ENCODE results near the gene EYS.
"Not testable (repeated sequence)": the region's sequence is repeated elsewhere in the genome, so short reads cannot be mapped to it uniquely, and the experiment has no call there.

The EYS gene

GRCh38 chr6:64538722-64539121 is 1168.3 kb downstream of the EYS start:
- no peak for DNase-seq

- no peak for DNase-seq
Measured at GRCh38 chr6:64527899-64528298, 1179.1 kb downstream of the EYS start.

- no peak for DNase-seq
Measured at GRCh38 chr6:64522859-64523258, 1184.2 kb downstream of the EYS start.

- DNase-seq: no peak
Measured at GRCh38 chr6:64520050-64520449, 1187.0 kb downstream of the EYS start.

- no peak for DNase-seq
Measured at GRCh38 chr6:64516393-64516792, 1190.6 kb downstream of the EYS start.

GRCh38 chr6:64507661-64508060 is 1199.4 kb downstream of the EYS start:
- DNase-seq: no peak

GRCh38 chr6:64505312-64505711 is 1201.7 kb downstream of the EYS start:
- DNase-seq: no peak

GRCh38 chr6:64504503-64504902 is 1202.5 kb downstream of the EYS start:
- DNase-seq: no peak

GRCh38 chr6:64502801-64503200 is 1204.2 kb downstream of the EYS start:
- DNase-seq: no peak

- DNase-seq: no peak
Measured at GRCh38 chr6:64497634-64498033, 1209.4 kb downstream of the EYS start.

GRCh38 chr6:64489763-64490162 is 1217.3 kb downstream of the EYS start:
- no peak for DNase-seq

GRCh38 chr6:64486578-64487351 is 1220.3 kb downstream of the EYS start:
- DNase-seq: no peak

- DNase-seq: no peak
Measured at GRCh38 chr6:64483956-64484499, 1223.0 kb downstream of the EYS start.

GRCh38 chr6:64482631-64483030 is 1224.4 kb downstream of the EYS start:
- DNase-seq: no peak

- no peak for DNase-seq
Measured at GRCh38 chr6:64479134-64479533, 1227.9 kb downstream of the EYS start.

- DNase-seq: no peak
Measured at GRCh38 chr6:64477391-64477790, 1229.6 kb downstream of the EYS start.

GRCh38 chr6:64476935-64477334 is 1230.1 kb downstream of the EYS start:
- no peak for DNase-seq

- DNase-seq: not testable (repeated sequence)
Measured at GRCh38 chr6:64469405-64469804, 1237.6 kb downstream of the EYS start.

GRCh38 chr6:64467656-64468055 is 1239.4 kb downstream of the EYS start:
- DNase-seq: no peak

GRCh38 chr6:64459411-64459944 is 1247.5 kb downstream of the EYS start:
- DNase-seq: no peak

- DNase-seq: not testable (repeated sequence)
Measured at GRCh38 chr6:64448101-64448500, 1258.9 kb downstream of the EYS start.

- no peak for DNase-seq
Measured at GRCh38 chr6:64445038-64445437, 1262.0 kb downstream of the EYS start.

GRCh38 chr6:64439274-64439673 is 1267.8 kb downstream of the EYS start:
- no peak for DNase-seq

GRCh38 chr6:64437996-64438395 is 1269.0 kb downstream of the EYS start:
- DNase-seq: no peak

- no peak for DNase-seq
Measured at GRCh38 chr6:64429926-64430325, 1277.1 kb downstream of the EYS start.

Measured in activated CD4-positive, alpha-beta T cell treated with anti-CD3 and anti-CD28 coated beads for 1 hour (primary cell).